ENCODE results near the gene ARRB2.
A peak's percentile ranks its signal among the peaks of the same experiment; 100 is the strongest.

The ARRB2 gene

GRCh38 chr17:4718276-4718675, 7.8 kb downstream of the ARRB2 start:
- Histone ChIP-seq H3K9ac (ENCODE audit: low read length) (no peak overlapping the region), H3K36me3 (ENCODE audit: insufficient read depth, low read length) (peaks cover 39% of the 10 kb centered on the region), H3K9me3 (ENCODE audit: low read length) (no peaks in the 10 kb centered on the region), H3K27me3 (ENCODE audit: insufficient read depth, low read length) (no peaks in the 10 kb centered on the region), H3K4me1 (ENCODE audit: insufficient read depth, low read length, severe bottlenecking) (peaks cover 54% of the 10 kb centered on the region), H3K4me2 (ENCODE audit: low read length) (no peak overlapping the region), H3F3A (ENCODE audit: insufficient read depth, low read length) (no peaks in the 10 kb centered on the region), H3K4me3 (ENCODE audit: low read depth, low read length, poor library complexity, severe bottlenecking) (no peak overlapping the region), H2AFZ (ENCODE audit: low read length) (no peak overlapping the region), H3K79me2 (ENCODE audit: insufficient read depth, low read length) (no peaks in the 10 kb centered on the region), H4K20me1 (ENCODE audit: insufficient read depth, low read length) (no peaks in the 10 kb centered on the region), H3K9me2 (ENCODE audit: low read depth, low read length) (no peaks in the 10 kb centered on the region), H3K27ac (ENCODE audit: low read depth, low read length, poor library complexity, severe bottlenecking) (no peak overlapping the region)
- no peak for TF ChIP-seq EZH2 (IDR thresholded peaks at IDR 0.05; ENCODE audit: borderline replicate concordance, low read length)
- TF ChIP-seq, protein P1, sequence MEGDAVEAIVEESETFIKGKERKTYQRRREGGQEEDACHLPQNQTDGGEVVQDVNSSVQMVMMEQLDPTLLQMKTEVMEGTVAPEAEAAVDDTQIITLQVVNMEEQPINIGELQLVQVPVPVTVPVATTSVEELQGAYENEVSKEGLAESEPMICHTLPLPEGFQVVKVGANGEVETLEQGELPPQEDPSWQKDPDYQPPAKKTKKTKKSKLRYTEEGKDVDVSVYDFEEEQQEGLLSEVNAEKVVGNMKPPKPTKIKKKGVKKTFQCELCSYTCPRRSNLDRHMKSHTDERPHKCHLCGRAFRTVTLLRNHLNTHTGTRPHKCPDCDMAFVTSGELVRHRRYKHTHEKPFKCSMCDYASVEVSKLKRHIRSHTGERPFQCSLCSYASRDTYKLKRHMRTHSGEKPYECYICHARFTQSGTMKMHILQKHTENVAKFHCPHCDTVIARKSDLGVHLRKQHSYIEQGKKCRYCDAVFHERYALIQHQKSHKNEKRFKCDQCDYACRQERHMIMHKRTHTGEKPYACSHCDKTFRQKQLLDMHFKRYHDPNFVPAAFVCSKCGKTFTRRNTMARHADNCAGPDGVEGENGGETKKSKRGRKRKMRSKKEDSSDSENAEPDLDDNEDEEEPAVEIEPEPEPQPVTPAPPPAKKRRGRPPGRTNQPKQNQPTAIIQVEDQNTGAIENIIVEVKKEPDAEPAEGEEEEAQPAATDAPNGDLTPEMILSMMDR (IDR thresholded peaks at IDR 0.05; ENCODE audit: low read length): no peak

GRCh38 chr17:4719146-4719545, 8.7 kb downstream of the ARRB2 start:
- TF ChIP-seq, protein P1 (IDR thresholded peaks at IDR 0.05; ENCODE audit: low read length): no peak
- TF ChIP-seq EZH2 (IDR thresholded peaks at IDR 0.05; ENCODE audit: borderline replicate concordance, low read length): no peak
- Histone ChIP-seq H3K9me2 (ENCODE audit: low read depth, low read length) (no peaks in the 10 kb centered on the region), H3K9me3 (ENCODE audit: low read length) (no peaks in the 10 kb centered on the region), H3F3A (ENCODE audit: insufficient read depth, low read length) (no peaks in the 10 kb centered on the region), H3K27ac (ENCODE audit: low read depth, low read length, poor library complexity, severe bottlenecking) (no peak overlapping the region), H3K4me2 (ENCODE audit: low read length) (no peak overlapping the region), H2AFZ (ENCODE audit: low read length) (no peak overlapping the region), H3K4me1 (ENCODE audit: insufficient read depth, low read length, severe bottlenecking) (peaks cover 51% of the 10 kb centered on the region), H4K20me1 (ENCODE audit: insufficient read depth, low read length) (no peaks in the 10 kb centered on the region), H3K36me3 (ENCODE audit: insufficient read depth, low read length) (peaks cover 39% of the 10 kb centered on the region), H3K9ac (ENCODE audit: low read length) (no peak overlapping the region), H3K27me3 (ENCODE audit: insufficient read depth, low read length) (no peaks in the 10 kb centered on the region), H3K4me3 (ENCODE audit: low read depth, low read length, poor library complexity, severe bottlenecking) (no peak overlapping the region), H3K79me2 (ENCODE audit: insufficient read depth, low read length) (no peaks in the 10 kb centered on the region)

- no peak for TF ChIP-seq EZH2 (IDR thresholded peaks at IDR 0.05; ENCODE audit: borderline replicate concordance, low read length)
- TF ChIP-seq, protein P1 (IDR thresholded peaks at IDR 0.05; ENCODE audit: low read length): no peak
- Histone ChIP-seq H3K9me2 (ENCODE audit: low read depth, low read length) (no peaks in the 10 kb centered on the region), H3K4me2 (ENCODE audit: low read length) (peak overlapping the region; percentile 15; the same call in 1 of the 2 replicates), H3K27ac (ENCODE audit: low read depth, low read length, poor library complexity, severe bottlenecking) (peak overlapping the region; percentile 78), H3K4me3 (ENCODE audit: low read depth, low read length, poor library complexity, severe bottlenecking) (no peak overlapping the region), H3K27me3 (ENCODE audit: insufficient read depth, low read length) (no peaks in the 10 kb centered on the region), H3F3A (ENCODE audit: insufficient read depth, low read length) (no peaks in the 10 kb centered on the region), H3K4me1 (ENCODE audit: insufficient read depth, low read length, severe bottlenecking) (peaks cover 45% of the 10 kb centered on the region), H2AFZ (ENCODE audit: low read length) (no peak overlapping the region), H3K9me3 (ENCODE audit: low read length) (no peaks in the 10 kb centered on the region), H3K9ac (ENCODE audit: low read length) (no peak overlapping the region), H3K79me2 (ENCODE audit: insufficient read depth, low read length) (no peaks in the 10 kb centered on the region), H3K36me3 (ENCODE audit: insufficient read depth, low read length) (peaks cover 39% of the 10 kb centered on the region), H4K20me1 (ENCODE audit: insufficient read depth, low read length) (no peaks in the 10 kb centered on the region)
These were observed 9.3 kb downstream of the ARRB2 start for GRCh38 chr17:4719684-4720221.

Measured in OCI-LY1 (cell line).